ENCODE results near the gene FOXN1.

DNA sequence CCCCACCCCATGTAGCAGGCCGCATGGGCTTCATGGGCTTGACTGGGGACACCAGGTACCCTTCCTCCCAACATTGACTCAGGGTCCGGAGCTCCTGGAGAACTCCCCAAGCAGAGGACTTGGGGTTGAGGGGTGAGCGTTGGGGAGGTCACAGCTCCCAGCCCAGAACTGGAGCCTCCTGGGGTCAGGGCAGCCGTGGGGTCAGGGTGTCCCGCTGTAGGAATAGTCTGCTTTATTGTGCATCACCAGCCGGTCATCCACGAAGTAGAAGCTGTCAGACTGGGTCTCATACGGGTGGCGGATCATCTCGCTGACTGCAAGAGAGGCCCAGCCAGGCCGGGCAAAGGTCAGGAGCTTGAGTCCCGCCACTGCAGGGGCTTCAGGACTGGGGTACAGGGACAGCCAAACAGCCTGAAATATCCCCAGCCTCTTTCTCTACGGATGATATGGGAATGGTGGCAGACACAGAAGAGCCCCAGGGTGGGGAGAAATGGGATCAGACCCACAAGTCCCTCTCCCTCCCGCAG, 41.0 kb downstream of the FOXN1 start:
- TF ChIP-seq ZNF274 (IDR thresholded peaks at IDR 0.05; ENCODE audit: low read depth, low read length) = no peak
- no peak for TF ChIP-seq SUZ12 (IDR thresholded peaks at IDR 0.05; ENCODE audit: extremely low read depth, insufficient read depth, insufficient read length)
- TF ChIP-seq YY1 (IDR thresholded peaks at IDR 0.05; ENCODE audit: insufficient read depth, insufficient read length) = no peak

Data from NT2/D1 (cell line).